Lower leg skin (tissue), 4 donors: ENCODE measurements around the gene C1orf116. TPM values are rescaled to one million over a fixed set of nuclear protein-coding genes. Genes with fewer than 3 reads are reported as not detected.

Experiments
- DNase-seq, 2 donors: peaks; one replicate each; pipeline ENCODE4 v3.0.0-alpha.2; 2019; ENCODE audit warnings: low spot score in 2 of 2
- H3K4me3 ChIP-seq: fragments of 200-600 bp; sonication (generic); 2 replicates; pipeline ENCODE4 v1.5.1; 2017; ENCODE audit warnings: mild to moderate bottlenecking, low read depth; ENCODE audit not compliant: poor library complexity, severe bottlenecking
- CTCF ChIP-seq, 3 donors: fragments of 450-650 bp; IDR thresholded peaks; one replicate each; pipeline ENCODE4 v1.5.1; 2016; ENCODE audit warnings: antibody characterized with exemption in 3 of 3, mild to moderate bottlenecking in 3 of 3, moderate library complexity in 2 of 3
- POLR2A ChIP-seq, 2 donors: fragments of 450-650 bp; IDR thresholded peaks; one replicate each; pipeline ENCODE4 v1.6.1; 2016 to 2017; ENCODE audit warnings: antibody characterized with exemption in 2 of 2, mild to moderate bottlenecking in 1 of 2, moderate library complexity in 1 of 2
- WGBS, 2 donors: methylation state at CpG; one replicate each; pipeline ENCODE4 v1.1.5; 2018; 5-methylcytosine and 5-hydroxymethylcytosine counted together
- intact Hi-C: fragments of 100-400 bp; cut with DNase I; formaldehyde crosslinking; loops from one replicate; pipeline ENCODE4 v1.15.0; 2023; ENCODE audit warnings: low total_unique reads
- total RNA-seq, 4 donors: library from RNA; depleted of rRNA; stranded (reverse); fragments of >200 nt; gene quantifications; one replicate each; pipeline ENCODE4 v1.1.0, GENCODE V29; 2016

The C1orf116 gene
- total RNA-seq, 4 donors from 2014 or later = 81.5 to 137 (median 110) TPM

DNA sequence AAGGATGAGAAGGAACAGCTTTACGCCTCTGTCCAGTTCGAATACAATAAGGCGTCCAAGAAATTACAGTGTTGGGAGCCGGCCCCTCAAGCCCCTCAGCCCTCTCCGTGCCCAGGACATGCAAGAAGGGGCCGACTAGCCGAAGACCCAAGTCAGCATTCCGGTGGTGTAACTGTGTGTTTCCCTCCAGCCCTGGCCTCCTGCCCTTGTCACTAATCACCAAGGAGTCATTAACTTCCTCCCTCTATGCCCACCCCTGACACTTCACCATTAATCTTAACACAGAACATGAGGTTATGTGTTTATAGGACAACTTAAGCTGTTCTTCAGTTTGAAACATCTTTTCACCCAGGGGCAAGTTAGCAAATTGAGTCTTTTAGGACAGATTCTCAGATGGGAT, 39.7 kb upstream of the C1orf116 start:
- no peak for DNase-seq
- H3K4me3 ChIP-seq = no peak overlapping the region
- TF ChIP-seq POLR2A (IDR thresholded peaks at IDR 0.05) (no peak), CTCF (IDR thresholded peaks at IDR 0.05) (no peak)
- WGBS, 2 donors = 86 to 87% methylated on average over 8 of the region's 8 CpGs
- intact Hi-C loops = no loop called here

- WGBS, 2 donors = 93% methylated on average over 6 of the region's 6 CpGs
- TF ChIP-seq POLR2A (IDR thresholded peaks at IDR 0.05) (no peak), CTCF (IDR thresholded peaks at IDR 0.05) (no peak)
- intact Hi-C loops = no loop called here
- no peak for DNase-seq
- no peak overlapping the region for H3K4me3 ChIP-seq
Observed at GRCh38 chr1:207071426-207071825, 38.9 kb upstream of the C1orf116 start.

DNA sequence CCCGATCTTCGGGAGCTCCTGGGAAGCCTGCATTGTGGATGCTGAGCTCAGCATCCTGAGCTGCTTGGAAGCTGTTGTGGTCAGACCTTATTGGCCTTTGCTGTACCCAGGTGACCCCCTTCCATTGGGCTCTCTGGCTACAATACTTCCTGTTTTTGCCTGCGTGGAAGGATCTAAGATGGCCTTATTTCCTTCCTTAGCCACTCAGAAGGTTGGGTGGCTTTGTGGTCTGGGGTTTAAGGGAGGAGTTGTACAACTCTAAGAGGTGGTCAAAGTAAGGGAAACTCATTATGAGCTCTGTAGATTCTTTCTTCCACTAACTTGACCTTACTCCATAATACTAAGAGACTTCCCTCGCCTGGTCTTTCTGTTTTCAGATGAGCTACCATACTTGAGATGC, 38.3 kb upstream of the C1orf116 start:
- 81 to 88% methylated on average over 4 of the region's 4 CpGs for WGBS, 2 donors
- intact Hi-C loops = no loop called here
- TF ChIP-seq CTCF (IDR thresholded peaks at IDR 0.05) (no peak), POLR2A (IDR thresholded peaks at IDR 0.05) (no peak)
- DNase-seq = no peak
- H3K4me3 ChIP-seq = no peak overlapping the region

- WGBS, 2 donors = 91 to 92% methylated on average over 5 of the region's 5 CpGs
- no peak overlapping the region for H3K4me3 ChIP-seq
- intact Hi-C loops = no loop called here
- DNase-seq = no peak
- TF ChIP-seq CTCF (IDR thresholded peaks at IDR 0.05) (no peak), POLR2A (IDR thresholded peaks at IDR 0.05) (no peak)
Observed at GRCh38 chr1:207069858-207070506, 37.4 kb upstream of the C1orf116 start.

GRCh38 chr1:207069061-207069460, 36.5 kb upstream of the C1orf116 start:
- H3K4me3 ChIP-seq = no peak overlapping the region
- intact Hi-C loops = no loop called here
- TF ChIP-seq POLR2A (IDR thresholded peaks at IDR 0.05) = no peak
- no peak for TF ChIP-seq CTCF (IDR thresholded peaks at IDR 0.05)
- WGBS, 2 donors = 88% methylated on average over 3 of the region's 3 CpGs
- no peak for DNase-seq

- no peak for TF ChIP-seq POLR2A (IDR thresholded peaks at IDR 0.05)
- TF ChIP-seq CTCF (IDR thresholded peaks at IDR 0.05) = no peak
- 96% methylated on average over 5 of the region's 5 CpGs for WGBS, 2 donors
- H3K4me3 ChIP-seq = no peak overlapping the region
- intact Hi-C loops = no loop called here
- no peak for DNase-seq
Observed at GRCh38 chr1:207067665-207068064, 35.1 kb upstream of the C1orf116 start.
